HTR-8/SVneo (cell line): ENCODE results near the gene MATR3.
A peak's percentile ranks its signal among the peaks of the same experiment; 100 is the strongest.
"Not testable (repeated sequence)": the region's sequence is repeated elsewhere in the genome, so short reads cannot be mapped to it uniquely, and the experiment has no call there.

Experiments
- DNase-seq: peaks from one replicate; pipeline ENCODE4 v3.0.0; 2011; ENCODE audit warnings: low spot score, mixed read lengths; ENCODE audit not compliant: insufficient read length
- FAIRE-seq: peaks from 2 replicates; lab custom pipeline; 2011; peaks lifted over from hg19 to GRCh38; lab: Jason Lieb, UNC

Gene MATR3, protein sequence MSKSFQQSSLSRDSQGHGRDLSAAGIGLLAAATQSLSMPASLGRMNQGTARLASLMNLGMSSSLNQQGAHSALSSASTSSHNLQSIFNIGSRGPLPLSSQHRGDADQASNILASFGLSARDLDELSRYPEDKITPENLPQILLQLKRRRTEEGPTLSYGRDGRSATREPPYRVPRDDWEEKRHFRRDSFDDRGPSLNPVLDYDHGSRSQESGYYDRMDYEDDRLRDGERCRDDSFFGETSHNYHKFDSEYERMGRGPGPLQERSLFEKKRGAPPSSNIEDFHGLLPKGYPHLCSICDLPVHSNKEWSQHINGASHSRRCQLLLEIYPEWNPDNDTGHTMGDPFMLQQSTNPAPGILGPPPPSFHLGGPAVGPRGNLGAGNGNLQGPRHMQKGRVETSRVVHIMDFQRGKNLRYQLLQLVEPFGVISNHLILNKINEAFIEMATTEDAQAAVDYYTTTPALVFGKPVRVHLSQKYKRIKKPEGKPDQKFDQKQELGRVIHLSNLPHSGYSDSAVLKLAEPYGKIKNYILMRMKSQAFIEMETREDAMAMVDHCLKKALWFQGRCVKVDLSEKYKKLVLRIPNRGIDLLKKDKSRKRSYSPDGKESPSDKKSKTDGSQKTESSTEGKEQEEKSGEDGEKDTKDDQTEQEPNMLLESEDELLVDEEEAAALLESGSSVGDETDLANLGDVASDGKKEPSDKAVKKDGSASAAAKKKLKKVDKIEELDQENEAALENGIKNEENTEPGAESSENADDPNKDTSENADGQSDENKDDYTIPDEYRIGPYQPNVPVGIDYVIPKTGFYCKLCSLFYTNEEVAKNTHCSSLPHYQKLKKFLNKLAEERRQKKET

DNA sequence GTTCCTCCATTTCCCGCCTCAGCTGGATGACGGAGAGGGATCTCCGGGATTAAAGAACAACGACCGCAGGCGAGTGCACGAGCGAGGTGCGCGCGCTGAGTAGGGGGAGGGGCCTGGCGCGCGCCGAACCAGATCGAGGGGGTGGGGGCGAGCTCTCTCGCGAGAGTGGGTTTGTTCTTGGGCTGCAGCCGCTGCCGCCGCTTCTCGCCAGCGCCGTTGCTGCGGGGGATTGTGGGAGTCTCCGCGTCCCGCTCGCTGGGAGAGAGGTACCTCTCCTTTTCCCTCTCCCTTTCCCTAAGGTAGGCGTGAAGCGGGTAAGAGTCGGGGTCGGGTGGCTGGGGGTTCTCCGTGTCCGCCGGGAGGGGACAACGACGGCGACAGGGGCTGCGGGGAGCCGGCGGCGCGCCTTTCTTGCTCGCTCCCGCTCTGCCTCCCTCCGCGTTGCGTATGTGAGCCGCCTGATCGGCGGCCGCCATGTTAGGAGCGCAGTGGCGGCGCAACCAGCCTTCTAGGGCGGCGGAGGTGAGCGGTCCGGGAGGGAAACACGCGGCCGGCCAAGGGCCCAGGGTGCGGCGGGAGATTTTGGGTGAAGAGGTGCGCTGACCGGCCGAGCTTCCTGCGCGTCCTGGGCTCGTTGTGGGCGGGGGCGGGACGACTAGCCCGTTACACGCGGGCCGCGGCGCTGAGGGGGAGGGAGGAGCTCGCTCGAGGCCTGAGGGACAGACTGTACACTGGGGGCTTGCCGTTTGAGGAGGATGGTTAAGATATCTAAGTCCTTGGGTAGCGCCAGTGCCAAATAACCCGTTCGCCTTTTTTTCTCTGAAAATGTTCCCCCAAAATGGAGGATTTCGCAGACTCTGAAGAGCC is at the start of gene MATR3:
Gene MATR3, plus strand, starts transcription at position 234 of the 867 bp plus-strand sequence. CDS start 13,676 bp downstream, outside the sequence.
- FAIRE-seq (peak; percentile 80), DNase-seq (peak; percentile 93)

DNA sequence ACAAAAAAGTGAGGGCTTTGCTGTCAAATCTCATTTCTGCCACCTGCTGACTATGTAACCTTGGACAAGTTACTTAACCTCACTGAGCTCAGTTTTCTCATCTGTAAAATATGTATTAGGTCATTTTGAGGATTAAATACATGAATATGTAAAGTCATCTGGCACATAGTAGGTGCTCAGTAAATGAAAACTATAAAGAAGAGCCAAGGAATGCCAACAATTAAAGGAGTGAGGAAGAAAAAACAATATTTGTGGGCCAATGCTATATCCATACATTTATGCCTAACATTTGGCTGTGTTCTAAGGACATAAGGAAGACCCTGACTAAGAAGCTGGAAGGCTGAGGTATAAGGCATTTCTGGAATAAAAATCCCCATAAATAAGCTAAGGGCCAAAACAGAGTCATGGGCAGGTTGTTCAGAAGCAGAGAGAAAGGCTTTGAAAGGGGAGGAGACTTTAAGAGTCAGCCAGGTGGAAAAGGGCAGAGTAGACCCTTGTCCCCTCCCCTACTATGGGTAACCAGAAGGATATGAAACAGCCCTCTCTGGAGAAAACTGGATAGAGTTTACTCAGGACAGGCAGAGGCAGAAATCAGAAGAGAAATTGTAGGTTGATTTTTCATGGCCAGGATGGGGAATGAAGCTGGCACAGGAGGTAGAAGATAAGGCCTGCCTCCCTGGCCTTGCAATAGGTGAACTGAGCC is 47.8 kb upstream of the MATR3 start:
- no peak for FAIRE-seq
- no peak for DNase-seq

DNA sequence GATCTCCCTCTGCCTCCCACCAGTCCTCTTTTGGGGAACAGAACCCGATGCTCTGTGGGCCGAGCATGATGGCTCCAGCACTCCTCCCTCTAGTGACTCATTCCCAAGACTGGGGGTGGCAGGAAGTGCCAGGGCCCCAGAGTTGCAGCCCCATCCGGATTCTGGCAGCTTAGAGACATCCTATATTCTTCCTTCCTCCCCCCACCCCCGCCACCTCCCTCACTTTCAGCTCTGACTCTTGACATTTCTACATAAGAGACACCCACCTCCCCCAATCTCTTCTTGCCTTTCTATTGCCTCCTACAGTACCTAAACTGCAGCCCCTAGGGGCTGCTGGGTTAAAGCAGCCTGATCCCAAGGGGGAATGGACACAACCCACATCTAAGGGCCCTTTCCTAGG is 47.1 kb upstream of the MATR3 start:
- FAIRE-seq (no peak), DNase-seq (peak; percentile 81)

DNA sequence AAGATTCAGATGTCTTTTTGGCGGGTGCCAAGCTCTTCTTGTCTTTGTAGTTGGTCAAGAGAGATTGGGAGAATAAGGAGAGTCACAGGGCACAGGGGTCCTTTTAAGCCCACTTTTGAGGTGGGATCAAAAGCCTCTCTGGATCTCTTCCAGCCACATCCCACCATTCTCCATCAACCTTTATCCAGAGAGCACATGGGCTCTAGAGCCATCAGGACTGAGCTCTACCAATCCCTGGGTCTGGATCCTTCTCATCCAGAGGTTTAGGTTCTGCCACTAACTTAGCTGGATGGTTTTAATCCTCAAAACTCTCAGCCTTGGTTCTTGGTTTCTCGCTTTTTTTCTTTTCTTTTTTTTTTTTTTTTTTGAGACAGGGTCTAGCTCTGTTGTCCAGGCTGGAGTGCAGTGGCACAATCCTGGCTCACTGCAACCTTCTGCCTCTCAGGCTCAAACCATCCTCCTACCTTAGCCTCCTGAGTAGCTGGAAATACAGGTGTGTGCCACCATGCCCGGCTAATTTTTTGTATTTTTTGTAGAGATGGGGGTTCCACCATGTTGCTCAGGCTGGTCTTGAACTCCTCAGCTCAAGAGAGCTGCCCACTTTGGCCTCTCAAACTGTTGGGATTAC is 44.6 kb upstream of the MATR3 start:
- DNase-seq (no peak), FAIRE-seq (no peak)

DNA sequence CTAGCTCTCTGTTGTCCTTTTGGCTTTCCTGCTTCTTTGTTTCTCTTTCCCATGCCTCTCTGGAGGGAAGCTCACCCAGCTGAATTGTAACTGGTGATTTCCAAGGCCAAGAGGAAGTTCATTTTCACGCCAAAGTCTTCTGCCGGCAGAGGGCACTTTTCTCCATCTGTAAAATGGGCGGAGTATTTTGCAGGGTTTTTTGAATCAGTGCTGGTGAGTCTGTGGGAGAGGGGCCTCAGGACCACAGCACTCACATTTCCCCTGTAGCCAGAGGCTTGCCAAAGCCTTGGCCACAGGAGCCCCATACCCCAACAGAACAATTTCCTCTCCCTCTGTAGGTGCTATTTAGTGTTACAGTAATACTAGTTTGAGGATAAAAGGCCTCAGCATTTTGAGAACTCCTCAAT is 42.3 kb upstream of the MATR3 start:
- FAIRE-seq (no peak), DNase-seq (no peak)

DNA sequence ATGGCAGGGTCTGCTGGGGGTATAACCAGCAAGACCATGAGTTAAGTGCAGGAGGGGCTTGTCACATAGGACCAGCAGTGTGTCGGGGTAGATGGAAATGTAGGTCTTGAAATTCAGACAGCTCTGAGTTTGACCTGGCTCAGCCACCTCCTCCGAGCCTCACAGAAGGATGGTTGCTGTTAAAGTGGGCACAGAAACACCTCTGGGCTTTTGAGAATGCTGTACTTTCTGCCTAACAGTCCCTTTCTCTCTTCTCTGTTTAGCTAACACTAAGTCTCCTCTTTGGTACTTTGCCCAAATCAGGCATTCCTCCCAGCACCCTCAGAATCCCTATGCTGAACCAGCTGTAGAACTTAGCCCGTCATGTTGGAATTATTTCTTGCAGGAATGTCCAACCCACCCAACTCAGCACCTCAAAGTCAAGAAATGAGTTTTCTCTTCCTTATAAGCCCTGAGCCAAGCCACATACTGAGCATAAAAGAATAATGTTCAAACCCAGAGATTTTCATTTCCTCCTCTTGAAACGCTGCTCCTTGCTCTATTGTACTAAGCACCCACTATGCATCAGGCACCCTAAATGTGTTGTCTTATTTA is 41.7 kb upstream of the MATR3 start:
- FAIRE-seq = no peak
- DNase-seq = no peak

DNA sequence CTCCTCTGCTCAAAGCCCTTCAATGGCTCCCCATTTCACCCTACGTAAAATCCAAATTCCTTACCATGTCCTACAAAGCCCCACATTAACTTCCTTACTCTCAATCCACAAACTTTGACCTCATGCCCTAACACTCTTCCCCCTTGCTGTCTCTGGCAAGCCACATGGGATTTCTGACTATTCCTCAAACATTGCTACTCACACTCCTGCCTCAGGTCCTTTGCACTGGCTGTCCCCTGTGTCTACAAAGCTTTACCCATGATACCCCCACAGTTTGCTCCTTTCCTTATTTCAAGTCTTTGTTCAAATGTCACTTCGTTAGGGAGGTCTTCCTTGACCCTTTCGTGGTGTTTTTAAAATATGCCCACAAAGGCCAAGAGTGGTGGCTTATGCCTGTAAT is 40.4 kb upstream of the MATR3 start:
- no peak for FAIRE-seq
- no peak for DNase-seq

DNA sequence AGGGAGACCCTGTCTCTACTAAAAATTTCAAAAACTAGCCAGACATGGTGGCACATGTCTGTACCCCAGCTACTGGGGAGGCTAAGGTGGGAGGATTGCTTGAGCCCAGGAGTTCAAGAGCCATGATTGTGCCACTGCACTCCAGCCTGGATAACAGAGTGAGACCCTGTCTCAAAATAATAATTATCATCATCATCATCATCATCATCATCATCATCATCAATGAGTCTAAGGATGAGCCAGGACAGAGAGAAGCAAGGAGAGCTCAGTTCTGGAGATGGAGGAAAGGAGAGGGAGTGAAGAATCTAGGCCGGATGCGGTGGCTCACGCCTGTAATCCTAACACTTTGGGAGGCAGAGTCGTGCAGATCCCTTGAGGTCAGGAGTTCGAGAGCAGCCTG is 36.7 kb upstream of the MATR3 start:
- DNase-seq = no peak
- FAIRE-seq = no peak

DNA sequence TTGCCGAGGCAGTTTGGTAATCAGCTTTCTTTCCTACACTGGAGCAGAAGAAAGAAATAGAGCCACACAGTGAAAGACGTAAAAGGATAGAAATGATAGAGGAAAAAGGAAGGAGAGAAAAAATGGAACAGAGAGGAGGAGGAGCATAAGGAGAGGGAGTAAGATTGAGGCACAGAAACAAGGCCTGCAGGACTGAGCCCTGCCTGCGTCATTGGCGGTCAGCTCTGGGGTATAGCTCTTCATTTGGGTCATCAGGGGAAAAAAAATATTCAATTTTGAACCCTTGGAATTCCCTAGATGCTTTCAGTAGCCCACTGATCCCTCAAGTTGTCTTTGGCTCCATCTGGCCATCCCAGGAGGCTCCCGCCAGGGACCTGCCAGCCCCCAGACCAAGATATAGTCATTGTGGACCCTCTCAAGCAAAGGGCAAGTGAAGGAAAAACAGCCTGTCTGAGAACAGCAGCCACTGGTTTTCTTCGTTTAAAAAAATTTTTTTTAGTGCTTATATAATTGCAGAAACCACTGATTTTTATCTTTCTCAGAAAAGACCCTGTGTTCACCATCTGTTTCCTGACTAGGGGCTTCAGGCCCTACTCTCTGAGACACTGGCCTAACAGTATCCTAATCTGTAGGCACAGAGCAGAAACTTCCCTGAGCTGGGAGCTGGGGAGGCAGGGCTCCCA is 31.3 kb upstream of the MATR3 start:
- FAIRE-seq = no peak
- DNase-seq = no peak

DNA sequence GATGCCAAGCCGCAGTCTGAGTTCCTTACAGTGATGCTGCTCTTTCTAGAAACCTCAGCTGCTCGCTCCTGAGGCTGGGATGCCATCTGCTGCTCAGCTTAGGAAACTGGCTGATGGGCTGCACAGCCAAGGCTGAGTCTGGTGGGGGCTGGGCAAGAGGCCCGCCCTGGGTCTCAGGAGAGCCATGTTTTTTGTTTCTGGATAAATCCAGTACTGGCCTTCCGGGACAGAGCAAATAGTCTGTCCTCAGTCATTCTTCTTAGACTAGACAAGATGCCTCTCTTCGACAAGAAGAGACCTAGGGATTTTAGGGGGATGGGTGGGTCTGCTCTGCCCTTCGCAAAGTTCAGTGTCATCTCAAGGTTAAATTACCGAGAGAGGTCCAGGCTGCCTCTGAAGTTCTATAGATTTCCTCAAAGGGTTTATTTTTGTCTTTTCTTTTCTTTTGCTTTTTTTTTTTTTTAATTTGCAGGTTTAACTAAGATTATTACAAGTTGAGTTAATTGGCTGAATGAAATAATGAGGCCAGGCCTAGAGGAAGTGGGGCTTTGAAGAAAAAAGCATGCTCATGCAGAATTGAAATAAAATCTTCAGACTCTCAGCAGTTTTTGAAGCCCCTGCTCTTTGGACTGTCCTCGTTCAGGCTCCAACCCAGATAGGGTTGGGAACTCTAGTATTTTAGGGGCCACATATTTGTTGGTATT is 30.6 kb upstream of the MATR3 start:
- FAIRE-seq (no peak), DNase-seq (peak; percentile 90)

DNA sequence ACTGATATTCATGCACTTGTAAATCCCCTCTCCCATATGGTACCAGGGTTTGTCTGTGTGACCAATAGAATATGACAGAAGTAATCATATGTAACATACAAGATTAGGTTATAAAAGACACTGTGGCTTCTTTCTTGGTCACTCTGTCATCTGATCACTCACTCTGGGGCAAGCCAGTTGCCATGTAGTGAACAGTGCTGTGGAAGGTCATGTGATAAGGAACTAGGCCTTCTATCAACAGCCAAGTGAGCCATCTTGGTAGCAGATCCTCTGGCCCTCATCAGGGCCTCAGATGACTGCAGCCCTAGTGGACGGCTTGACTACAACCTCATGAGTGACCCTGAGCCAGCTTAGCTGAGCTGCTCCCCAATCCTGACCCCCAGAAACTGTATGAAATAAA is 30.0 kb upstream of the MATR3 start:
- DNase-seq (no peak), FAIRE-seq (no peak)

DNA sequence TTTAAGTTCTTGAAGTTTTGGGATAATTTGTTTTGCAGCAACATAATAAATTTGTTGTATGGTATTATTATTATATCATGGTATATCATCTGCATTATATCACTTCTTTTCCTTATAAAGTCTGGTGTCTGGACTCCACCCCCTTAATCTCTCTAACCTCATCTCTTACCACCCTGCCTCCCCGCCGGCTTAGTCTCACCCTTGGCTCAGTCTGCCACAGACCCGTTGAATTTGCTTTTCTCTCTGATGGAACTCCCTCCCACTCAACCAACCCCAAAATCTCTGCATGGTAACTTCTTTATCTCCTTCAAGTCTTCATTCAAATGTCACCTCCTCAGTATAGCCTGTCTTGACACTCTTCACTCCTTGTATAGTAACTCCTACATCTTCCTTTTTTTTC is 29.6 kb upstream of the MATR3 start:
- no peak for FAIRE-seq
- DNase-seq = no peak

DNA sequence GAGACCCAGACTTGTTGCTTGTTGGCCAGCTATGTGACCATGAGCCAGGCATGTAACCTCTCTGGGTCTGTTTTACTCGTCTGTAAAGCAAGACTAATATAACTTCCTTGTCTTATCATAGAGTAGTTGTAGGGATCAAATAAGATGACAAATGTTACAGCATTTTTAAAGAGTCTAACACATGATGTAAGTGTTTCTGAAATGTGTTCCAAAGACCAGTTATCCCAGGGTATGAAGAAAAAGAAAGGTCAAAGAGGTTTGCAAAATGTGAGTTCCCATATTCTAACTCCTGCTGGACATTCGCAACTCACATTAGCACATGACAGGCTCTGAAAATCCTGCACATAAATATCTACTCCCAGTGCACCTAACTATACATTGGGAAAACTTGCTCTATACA is 28.5 kb upstream of the MATR3 start:
- DNase-seq = no peak
- no peak for FAIRE-seq

DNA sequence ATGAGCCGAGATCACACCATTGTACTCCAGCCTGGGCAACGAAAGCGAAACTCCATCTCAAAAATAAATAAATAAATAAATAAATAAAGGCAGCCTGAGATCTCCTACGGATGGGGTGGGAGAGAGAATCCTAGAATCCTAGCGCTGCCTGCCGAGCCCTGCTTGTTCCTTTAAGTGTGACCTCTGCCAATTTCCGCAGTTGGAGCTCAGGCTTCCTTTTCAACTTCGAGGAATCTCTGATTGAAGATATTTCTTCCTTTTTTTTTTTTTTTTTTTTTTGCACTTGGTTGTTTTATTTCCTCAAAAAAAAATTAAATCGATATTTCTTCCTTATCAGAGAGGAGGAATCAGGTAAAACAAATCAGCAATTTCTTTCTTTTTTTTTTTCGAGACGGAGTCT is 27.3 kb upstream of the MATR3 start:
- FAIRE-seq (no peak), DNase-seq (no peak)

DNA sequence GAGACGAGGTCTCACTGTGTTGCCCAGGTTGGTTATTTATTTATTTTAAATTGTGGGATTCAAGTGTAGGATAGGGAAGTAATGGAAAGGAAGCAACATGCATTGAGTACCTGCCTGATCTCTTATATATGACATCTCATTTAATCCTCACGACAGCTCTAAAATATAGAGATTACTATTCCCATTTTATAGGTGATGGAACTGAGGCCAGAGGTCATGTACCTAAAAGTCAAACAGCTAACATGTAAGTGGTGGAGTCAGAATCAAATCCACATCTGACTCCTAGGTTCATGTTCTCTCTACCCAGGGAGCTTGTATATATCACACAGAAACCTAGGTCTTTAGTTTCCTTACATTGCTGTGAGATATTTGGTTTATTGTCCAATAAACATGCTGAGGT is 26.1 kb upstream of the MATR3 start:
- DNase-seq = no peak
- FAIRE-seq = no peak

DNA sequence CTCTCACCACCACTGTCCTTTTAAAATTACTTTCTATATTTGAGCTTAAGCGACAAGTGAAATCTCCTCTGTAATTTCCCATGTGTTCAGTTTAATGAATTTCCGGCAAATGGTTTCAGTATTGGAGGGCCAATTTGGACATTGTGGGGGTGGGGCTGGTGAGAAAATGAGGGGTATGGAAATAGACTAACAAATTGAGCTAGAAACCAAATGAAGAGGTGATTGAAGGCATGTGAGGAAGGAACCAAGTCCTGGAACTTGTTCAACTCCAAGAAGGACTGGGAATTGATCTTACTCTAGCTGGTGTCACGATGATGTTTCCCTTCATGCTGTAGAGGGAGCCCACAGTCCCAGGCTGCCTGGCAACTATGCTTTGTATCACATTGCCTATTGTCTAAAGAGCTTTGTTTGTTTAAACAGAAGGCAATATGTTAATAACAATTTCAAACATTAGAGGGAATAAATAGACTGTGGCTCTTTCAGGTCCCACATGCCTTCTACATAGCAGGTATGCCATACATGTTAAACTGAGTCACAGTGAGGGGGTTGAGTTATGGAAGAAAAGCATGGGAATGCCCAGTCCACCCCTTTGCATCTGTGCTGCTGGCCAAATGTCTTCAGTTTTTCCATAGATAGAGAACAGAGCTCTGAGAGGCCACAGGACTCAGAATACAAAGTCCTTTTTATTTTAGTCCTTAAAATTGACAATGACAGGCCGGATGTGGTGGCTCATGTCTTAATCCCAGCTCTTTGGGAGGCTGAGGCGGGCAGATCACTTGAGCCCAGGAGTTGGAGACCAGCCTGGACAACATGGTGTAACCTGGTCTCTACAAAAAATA is 25.0 kb upstream of the MATR3 start:
- FAIRE-seq = no peak
- DNase-seq = no peak

DNA sequence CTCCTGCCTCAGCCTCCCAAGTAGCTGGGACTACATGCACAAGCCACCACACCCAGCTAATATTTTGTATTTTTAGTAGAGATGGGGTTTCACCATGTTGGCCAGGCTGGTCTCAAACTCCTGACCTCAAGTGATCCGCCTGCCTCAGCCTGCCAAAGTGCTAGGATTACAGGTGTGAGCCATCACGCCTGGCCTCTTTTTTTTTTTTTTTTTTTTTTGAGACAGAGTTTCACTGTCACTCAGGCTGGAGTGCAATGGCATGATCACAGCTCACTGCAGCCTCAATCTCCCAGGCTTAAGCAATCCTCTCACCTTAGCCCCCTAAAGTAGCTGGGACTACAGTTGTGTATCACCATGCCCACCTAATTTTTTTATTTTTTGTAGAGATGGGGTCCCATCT is 22.8 kb upstream of the MATR3 start:
- DNase-seq, FAIRE-seq: not testable (repeated sequence)
